ENCODE measurements around the gene SMG9.

- no peak for TF ChIP-seq TAF1 (IDR thresholded peaks at IDR 0.05; ENCODE audit: low read depth)
- no peak for TF ChIP-seq RAD21 (IDR thresholded peaks at IDR 0.05; ENCODE audit: low read depth)
- TF ChIP-seq FOXM1 (IDR thresholded peaks at IDR 0.05; ENCODE audit: borderline replicate concordance, low read depth), result no peak
- no peak for TF ChIP-seq CREB1 (IDR thresholded peaks at IDR 0.05; ENCODE audit: low read depth)
- TF ChIP-seq YY1 (IDR thresholded peaks at IDR 0.05; ENCODE audit: low read depth), result no peak
- no peak for TF ChIP-seq CEBPB (IDR thresholded peaks at IDR 0.05)
Measured at GRCh38 chr19:43699506-43700394, 55.0 kb downstream of the SMG9 start.
